GM19351 (cell line): ENCODE measurements around the gene OR8G1.

Source experiments
- ATAC-seq: cut with Tn5 transposase; IDR thresholded peaks from one replicate; pipeline ENCODE4 v1.9.1; 2021; ENCODE audit warnings: mild to moderate bottlenecking, moderate library complexity; ENCODE audit not compliant: unreplicated experiment

OR8G1 gene

GRCh38 chr11:124240621-124241397 lies at the start of gene OR8G1:
Gene OR8G1 (plus strand): TSS chr11:124241095. CDS start chr11:124249676, 8,581 bp downstream.
- no peak for ATAC-seq

GRCh38 chr11:124193221-124194010 lies 47.5 kb upstream of the OR8G1 start:
- ATAC-seq = peak; percentile 66

GRCh38 chr11:124194293-124195188 lies 46.4 kb upstream of the OR8G1 start:
- ATAC-seq = no peak

- peak; percentile 86 for ATAC-seq
These were observed 45.6 kb upstream of the OR8G1 start for GRCh38 chr11:124195189-124195734.

GRCh38 chr11:124197999-124198398 lies 42.9 kb upstream of the OR8G1 start:
- ATAC-seq = no peak

GRCh38 chr11:124198897-124199296 lies 42.0 kb upstream of the OR8G1 start:
- no peak for ATAC-seq

- ATAC-seq = no peak
These were observed 41.2 kb upstream of the OR8G1 start for GRCh38 chr11:124199702-124200101.

- no peak for ATAC-seq
These were observed 40.2 kb upstream of the OR8G1 start for GRCh38 chr11:124200671-124201070.

GRCh38 chr11:124202951-124203350 lies 37.9 kb upstream of the OR8G1 start:
- ATAC-seq = no peak

- no peak for ATAC-seq
These were observed 36.9 kb upstream of the OR8G1 start for GRCh38 chr11:124204008-124204407.

- ATAC-seq = no peak
These were observed 33.6 kb upstream of the OR8G1 start for GRCh38 chr11:124207102-124207792.

GRCh38 chr11:124209824-124210357 lies 31.0 kb upstream of the OR8G1 start:
- no peak for ATAC-seq

- no peak for ATAC-seq
These were observed 30.5 kb upstream of the OR8G1 start for GRCh38 chr11:124210421-124210820.

- ATAC-seq = no peak
These were observed 29.6 kb upstream of the OR8G1 start for GRCh38 chr11:124211321-124211720.

- no peak for ATAC-seq
These were observed 26.9 kb upstream of the OR8G1 start for GRCh38 chr11:124214027-124214426.

- ATAC-seq = no peak
These were observed 21.8 kb upstream of the OR8G1 start for GRCh38 chr11:124219126-124219525.

- no peak for ATAC-seq
These were observed 18.5 kb upstream of the OR8G1 start for GRCh38 chr11:124222407-124222806.

- ATAC-seq = peak; percentile 59
These were observed 16.1 kb upstream of the OR8G1 start for GRCh38 chr11:124224618-124225423.

GRCh38 chr11:124225471-124225870 lies 15.4 kb upstream of the OR8G1 start:
- ATAC-seq = no peak
